ENCODE data around the gene HHLA2.

HHLA2 gene

GRCh38 chr3:108407886-108408285, 111.5 kb downstream of the HHLA2 start:
- no peak for DNase-seq (ENCODE audit: low read depth)
- TF ChIP-seq CTCF (IDR thresholded peaks at IDR 0.05; ENCODE audit: low read depth, low read length, missing control alignments), result no peak
- no peak overlapping the region for H3K4me3 ChIP-seq (ENCODE audit: low read depth, low read length)

DNA sequence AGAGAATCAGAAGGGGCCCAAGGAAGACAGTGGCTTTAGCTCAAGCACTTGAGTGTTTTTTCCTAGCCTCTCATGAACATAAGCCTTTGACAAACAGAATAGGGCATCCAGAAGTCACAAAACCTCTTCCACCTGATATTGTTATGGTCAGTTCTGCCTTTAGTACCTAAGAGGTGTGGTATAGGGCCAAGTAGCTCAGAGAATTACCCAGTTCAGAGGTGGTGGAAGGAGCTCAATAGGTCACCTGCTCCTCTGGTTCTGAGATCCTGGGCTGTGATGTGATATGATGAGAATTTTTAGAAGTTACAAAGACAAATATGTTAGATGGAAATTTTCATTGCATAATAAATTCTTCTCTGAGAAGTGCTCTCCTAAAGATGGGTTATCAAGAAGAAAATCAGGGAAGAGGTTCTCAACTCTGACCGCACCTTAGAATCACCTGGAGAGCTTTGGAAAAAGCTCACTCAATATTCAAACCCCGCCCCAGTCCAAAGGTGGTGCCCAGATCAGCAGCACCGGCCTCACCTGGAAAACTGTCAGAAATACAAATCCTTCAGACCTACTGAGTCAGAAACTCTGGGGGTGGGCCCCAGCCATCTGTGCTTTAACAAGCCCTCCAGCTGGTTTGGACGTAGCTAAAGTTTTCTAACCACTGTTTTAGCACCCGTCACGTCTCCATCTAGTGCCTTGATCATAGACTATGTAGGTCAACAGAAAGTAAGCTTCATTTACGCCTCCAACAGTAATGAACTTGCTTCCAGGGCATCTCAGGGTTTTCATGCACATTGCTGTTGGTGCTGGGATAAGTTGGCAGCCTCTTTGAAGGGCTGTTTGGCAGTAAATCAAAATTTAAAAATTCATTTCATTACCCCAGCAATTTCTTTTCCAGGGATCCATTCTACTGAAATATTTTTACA, 112.8 kb downstream of the HHLA2 start:
- no peak for DNase-seq (ENCODE audit: low read depth)
- TF ChIP-seq CTCF (IDR thresholded peaks at IDR 0.05; ENCODE audit: low read depth, low read length, missing control alignments), result no peak
- no peak overlapping the region for H3K4me3 ChIP-seq (ENCODE audit: low read depth, low read length)

GRCh38 chr3:108409800-108410178, 113.4 kb downstream of the HHLA2 start:
- DNase-seq (ENCODE audit: low read depth), result no peak

GRCh38 chr3:108410531-108410984, 114.2 kb downstream of the HHLA2 start:
- DNase-seq (ENCODE audit: low read depth), result no peak
- no peak for TF ChIP-seq CTCF (IDR thresholded peaks at IDR 0.05; ENCODE audit: low read depth, low read length, missing control alignments)
- H3K4me3 ChIP-seq (ENCODE audit: low read depth, low read length), result no peak overlapping the region

More at GRCh38 chr3:108409800-108410178, 113.4 kb downstream of the HHLA2 start:
- TF ChIP-seq CTCF (IDR thresholded peaks at IDR 0.05; ENCODE audit: low read depth, low read length, missing control alignments), result no peak
- no peak overlapping the region for H3K4me3 ChIP-seq (ENCODE audit: low read depth, low read length)

- no peak overlapping the region for H3K4me3 ChIP-seq (ENCODE audit: low read depth, low read length)
- no peak for DNase-seq (ENCODE audit: low read depth)
- TF ChIP-seq CTCF (IDR thresholded peaks at IDR 0.05; ENCODE audit: low read depth, low read length, missing control alignments), result no peak
Observed at GRCh38 chr3:108412121-108412750, 115.9 kb downstream of the HHLA2 start.

DNA sequence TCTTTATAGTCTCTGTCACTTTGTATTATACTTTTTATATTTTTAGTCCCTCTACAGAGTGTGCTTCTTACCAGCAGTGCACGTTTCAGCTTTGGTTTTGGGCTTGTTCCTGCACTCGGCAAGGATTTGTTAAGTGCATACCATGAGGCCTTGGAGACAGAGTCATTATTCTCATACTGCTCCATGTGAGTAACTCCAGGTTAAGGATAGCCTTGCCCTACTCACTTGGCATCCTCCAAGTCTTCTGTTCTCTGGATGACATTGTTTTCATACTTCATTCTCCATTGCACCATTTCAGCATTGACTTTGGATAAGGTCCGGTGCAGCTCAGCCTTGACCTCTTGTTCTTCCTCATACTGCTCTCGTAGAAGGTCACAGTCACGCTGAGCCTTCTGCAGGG, 117.7 kb downstream of the HHLA2 start:
- TF ChIP-seq CTCF (IDR thresholded peaks at IDR 0.05; ENCODE audit: low read depth, low read length, missing control alignments), result no peak
- no peak for DNase-seq (ENCODE audit: low read depth)

More for the DNA sequence above, 117.7 kb downstream of the HHLA2 start:
- H3K4me3 ChIP-seq (ENCODE audit: low read depth, low read length), result no peak overlapping the region
